GM18907 (cell line): ENCODE data around the gene GAL3ST3.
"Not testable (repeated sequence)": the region's sequence is repeated elsewhere in the genome, so short reads cannot be mapped to it uniquely, and the experiment has no call there.

Experiments
- ATAC-seq: cut with Tn5 transposase; IDR thresholded peaks from one replicate; pipeline ENCODE4 v1.9.1; 2021; ENCODE audit warnings: mild to moderate bottlenecking, moderate library complexity; ENCODE audit not compliant: unreplicated experiment

Gene GAL3ST3

GRCh38 chr11:66045177-66045639 lies 3.8 kb downstream of the GAL3ST3 start:
- peak; percentile 59 for ATAC-seq

- ATAC-seq, result no peak
Observed at GRCh38 chr11:66044757-66045156, 4.2 kb downstream of the GAL3ST3 start.

DNA sequence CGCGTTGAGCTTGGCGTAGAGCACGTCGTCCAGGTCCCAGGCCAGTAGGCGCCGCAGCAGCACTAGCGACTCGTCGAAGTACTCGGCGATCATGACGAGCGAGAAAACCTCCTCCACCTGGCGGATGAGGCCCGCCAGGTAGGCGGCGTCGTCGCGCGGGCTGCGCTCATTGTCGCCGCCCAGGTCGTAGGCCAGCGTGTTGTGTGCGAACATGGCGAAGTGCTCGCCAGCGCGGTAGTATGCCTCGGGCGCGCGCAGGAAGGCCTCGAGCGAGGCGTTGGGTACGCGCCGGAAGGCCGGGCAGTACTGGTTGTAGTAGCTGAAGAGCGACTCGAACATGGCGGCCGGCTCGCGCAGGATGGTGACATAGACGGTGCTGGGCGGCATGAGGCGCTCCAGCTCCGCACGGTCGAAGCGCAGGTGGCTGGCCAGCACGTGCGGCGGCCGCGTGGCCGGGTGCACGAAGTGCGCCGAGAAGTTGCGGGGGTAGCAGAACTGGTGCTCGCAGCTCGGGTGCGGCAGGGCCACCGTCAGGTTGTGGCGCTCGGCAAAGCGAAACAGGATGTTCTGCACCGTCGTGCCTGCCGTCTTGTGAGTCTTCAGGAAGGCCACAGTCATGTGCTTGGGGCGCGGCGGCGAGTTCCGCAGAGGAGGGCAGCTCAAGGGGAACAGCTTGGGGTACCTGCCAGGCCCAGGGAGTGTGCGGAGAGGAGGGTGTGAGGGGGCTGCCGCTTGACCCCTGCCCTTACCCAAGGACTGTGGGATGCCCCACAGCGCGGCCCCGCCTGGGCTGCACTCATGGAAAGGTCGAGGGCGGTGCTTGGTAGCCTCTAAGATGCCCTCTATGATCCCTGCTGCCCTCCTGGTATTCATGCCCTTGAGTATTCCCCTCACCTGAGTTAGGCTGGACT lies 5.7 kb downstream of the GAL3ST3 start:
- no peak for ATAC-seq

DNA sequence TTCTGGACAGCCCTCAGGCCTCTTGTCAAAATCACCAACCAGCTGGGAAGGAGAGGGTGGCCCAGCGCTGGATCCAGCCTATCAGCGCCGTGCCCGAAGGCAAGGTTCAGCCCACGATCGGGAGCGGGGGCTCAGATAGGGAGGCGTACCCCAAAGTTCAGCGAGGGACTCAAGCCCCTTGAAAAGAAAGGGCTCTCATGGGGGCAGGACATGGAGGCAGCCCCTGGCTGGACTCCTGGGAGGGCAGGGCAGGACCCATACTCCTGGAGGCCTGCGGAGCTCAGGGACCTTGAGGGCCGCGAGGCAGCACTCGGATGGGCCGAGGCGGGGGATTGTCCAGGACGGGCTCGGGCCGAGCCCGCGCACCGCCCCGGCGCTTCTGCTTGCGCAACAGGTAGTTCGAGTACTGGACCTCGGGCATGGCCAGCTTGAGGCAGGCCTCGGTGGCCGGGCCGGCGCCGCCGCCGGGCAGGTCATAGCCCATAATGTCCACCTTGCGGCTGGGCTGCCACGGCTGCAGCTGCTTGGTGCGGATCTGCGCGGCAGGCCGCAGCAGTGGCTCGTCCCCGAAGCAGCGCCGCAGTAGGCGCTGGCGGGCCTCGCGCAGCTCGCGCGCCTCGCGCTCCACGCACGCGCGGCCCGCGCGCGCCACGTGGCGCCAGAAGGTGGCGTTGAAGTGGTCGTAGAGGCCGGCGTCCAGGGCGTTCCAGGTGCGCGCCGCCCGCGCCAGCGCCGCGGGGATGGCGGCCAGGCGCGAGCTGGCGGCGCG lies 6.5 kb downstream of the GAL3ST3 start:
- no peak for ATAC-seq

DNA sequence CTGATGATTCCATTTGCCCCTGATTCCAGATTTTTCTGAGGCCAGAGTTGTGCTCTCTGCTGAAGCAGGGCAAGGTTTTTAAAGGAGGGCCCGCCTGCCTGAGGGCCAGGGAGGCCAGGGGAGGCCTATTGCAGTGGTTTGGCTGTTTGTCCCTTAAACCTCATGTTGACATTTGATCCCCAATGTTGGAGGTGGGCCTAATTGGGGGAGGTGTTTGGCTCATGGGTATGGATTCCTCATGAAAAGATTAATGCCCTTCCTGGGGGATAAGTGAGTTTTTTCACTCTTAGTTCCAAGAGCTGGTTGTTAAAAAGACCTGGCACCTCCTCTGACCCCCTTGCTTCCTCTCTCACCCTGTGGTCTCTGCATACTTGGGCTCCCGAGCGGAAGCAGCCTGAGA lies 9.2 kb downstream of the GAL3ST3 start:
- no peak for ATAC-seq

GRCh38 chr11:66037327-66037726 lies 11.6 kb downstream of the GAL3ST3 start:
- ATAC-seq, result no peak

GRCh38 chr11:66036334-66036710 lies 12.6 kb downstream of the GAL3ST3 start:
- no peak for ATAC-seq

DNA sequence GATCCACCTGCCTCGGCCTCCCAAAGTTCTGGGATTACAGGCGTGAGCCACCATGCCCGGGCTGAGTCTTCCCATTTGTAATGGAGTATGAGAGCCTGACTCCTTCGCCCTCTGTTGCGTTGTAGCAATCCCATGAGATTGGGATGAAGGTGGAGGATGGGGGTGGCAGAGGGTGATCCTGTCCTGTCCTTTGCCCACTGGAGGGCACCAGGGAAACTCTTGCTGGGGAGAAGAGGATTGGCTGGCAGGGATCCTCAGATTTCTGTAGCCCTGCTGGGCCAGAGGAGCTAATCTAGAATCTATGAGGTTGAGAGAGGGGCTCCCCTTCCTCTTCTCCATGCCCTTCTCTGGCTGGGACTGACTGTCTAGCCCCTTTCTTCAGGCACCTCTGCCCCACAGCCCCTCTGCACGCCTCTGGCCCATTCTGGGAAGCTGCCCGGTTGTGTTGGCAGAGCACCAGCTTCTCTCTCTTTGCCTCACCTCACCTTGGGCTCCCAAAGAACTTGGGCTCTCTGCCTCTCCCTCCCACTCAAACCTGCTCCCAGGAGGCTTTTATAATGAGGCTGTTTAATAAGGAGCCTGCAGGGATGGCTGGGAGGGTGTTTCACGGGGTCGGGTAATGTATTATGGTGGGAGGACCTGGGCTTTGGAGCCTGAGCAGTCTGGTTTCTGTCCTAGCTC lies 13.2 kb downstream of the GAL3ST3 start:
- no peak for ATAC-seq

- ATAC-seq, result no peak
Observed at GRCh38 chr11:66032957-66033735, 15.8 kb downstream of the GAL3ST3 start.

DNA sequence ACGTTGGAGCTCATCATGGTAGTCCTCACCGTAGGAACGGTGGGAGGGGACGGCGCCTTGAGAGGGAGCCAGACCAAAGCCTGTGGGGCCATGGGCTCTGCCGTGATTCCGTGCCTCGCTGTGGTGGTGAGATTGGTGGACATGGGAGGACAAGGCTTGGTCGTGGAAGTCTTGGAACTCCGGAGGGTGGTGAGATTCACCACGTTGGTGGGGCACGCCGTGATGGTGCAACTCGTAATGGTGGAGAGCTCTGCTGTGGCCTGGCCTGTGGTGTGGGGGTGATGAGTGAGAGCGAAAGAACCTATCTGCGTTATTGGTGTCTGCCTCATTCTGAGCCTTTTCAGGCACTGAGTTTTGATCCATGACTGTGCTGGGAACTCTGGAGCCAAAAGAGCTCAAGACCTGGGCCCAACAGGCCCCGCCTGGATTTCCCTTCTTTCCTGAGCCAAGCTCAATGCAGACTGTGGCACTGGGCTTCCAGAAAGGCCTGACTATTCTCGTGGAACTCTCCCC lies 22.9 kb downstream of the GAL3ST3 start, which contains the start of gene CATSPER1:
CATSPER1 (minus strand) TSS at position 463 of the 513 bp plus-strand sequence; CDS start at position 363, 100 bp downstream.
- ATAC-seq, result no peak

GRCh38 chr11:66023186-66023440 lies 25.8 kb downstream of the GAL3ST3 start:
- ATAC-seq, result not testable (repeated sequence)

DNA sequence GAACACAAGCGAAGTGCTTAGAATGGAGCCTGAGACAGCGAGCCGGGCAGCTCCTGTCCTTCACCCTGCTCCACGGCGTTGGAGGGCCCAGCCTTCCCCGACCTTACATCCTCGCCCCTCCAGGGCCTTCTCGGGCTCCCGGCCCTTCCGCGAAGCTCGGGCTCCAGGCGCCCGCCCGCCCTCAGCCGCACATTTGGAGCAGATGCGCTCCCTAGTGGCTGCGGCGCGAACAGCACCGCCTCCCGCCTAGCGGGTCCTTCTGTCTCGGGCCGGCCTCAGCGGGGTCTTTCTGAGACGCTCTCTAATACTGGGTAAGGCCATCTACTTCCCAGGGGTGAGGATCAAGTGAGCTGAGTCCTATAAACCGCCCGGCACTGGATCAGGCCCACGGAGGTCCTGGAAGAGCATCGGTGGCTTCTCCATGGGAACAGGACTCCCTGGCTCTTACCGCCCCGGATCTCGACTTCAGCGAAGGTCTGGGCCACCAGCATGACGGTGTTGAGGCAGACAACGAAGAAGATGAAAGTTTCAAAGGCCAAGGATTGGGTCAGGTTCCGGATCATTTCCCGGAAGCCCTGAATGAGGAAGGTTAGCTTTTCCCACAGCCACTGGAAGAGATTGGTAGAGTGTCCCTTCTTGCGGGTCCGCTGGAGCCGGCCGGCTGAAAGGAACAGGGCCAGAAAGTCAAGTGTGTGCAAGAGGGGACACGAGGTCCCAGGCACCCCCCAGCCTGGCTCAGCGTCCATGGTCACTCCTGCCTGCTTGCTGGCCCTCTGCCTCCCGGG lies 26.4 kb downstream of the GAL3ST3 start:
- no peak for ATAC-seq

GRCh38 chr11:66020618-66021357 lies 28.2 kb downstream of the GAL3ST3 start:
- ATAC-seq, result no peak

DNA sequence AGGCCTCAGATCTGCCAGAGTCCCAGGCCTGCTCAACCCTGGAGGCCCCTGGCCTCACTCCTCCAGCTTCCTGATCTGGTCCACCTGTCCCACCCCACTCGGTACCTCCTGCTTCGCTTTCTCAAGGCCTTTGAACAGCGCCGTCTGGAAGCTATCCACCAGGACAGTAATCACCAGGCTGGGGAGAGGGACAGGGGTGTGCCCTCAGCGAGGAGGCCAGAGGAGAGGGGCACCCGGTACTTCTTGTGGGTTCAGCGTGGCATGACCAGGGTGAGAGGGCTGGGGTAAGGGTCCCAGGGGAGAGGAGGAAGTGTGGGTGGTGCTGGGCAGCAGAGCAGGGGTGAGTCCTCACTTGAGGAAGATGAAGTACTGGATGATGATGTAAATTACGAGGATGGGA lies 28.7 kb downstream of the GAL3ST3 start:
- ATAC-seq, result no peak

DNA sequence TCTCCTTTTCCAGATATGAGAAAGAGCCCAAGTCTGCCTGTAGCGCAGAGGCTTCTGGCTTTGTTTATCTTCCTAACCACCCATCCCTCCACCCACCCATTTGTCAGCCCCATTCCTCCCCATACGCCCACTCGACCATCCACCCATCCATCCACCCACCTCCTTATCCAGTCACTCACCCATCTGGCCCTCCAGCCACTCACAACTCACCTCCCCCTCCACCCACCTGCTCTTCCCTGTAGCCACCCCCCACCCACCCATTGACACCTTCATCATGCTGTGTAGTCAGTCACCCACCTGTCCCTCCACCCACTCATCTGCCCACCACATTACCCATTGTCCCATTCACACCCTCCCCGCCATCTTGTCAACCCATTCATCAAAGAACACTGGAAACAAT lies 31.6 kb downstream of the GAL3ST3 start:
- no peak for ATAC-seq

DNA sequence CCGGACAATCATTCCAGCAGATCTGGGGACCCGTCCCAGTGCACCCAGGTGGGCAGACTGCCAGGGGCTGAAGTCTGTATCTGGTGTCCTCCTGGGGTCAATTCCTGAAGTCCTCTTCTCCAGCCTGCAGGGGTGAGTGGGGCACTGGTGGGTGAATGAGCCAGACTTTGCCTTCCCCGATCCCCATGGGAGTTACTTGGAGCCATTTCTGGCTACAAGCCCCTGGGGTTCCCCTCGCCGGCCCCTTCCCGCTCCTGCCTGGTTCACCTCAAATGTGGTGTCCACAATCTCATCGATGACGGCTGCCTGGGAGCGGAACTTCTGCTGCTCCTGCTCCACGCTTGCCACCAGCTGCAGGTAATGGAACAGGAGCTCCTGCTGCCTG lies 32.2 kb downstream of the GAL3ST3 start:
- no peak for ATAC-seq

DNA sequence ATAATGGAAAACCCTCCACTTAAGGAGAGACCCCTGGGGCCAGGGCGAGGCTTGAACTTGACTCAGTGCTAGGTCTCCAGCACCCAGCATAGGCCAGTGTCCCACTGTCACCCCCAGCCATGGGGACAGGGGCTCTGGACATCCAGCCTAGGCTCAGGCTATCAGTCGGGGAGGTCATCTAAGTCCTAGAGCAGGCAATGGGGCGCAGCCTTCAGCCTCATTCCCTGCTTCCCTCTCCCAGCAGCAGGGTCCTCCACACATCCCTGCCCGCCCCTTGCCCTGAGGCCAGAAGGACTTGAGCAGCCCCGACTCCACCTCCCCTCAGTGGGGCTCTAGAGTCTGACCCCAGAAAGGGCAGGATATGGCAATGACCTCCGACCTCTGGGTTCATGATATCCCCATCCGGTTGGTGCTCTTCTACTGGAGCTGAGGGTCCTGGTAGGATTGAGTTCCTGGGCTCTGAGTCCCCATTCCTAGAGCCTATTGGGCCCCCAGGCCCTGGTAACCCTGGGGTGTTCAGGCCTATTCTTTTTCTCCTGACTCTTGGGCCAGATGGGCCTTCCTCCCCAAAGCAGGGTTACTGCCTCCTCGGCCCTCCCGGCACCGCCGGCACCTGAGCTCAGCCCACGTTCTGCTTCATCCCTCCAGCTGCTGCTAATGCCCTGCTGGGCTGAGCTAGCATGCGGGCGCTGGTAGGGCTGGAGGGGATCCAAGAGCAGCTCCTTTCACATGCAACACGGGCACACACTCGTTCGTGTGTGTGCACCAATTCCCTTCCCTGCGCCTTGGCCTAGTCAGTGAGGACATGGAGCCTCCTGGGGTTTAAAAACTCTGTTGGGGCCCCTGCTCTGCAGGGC lies 32.8 kb downstream of the GAL3ST3 start:
- no peak for ATAC-seq

DNA sequence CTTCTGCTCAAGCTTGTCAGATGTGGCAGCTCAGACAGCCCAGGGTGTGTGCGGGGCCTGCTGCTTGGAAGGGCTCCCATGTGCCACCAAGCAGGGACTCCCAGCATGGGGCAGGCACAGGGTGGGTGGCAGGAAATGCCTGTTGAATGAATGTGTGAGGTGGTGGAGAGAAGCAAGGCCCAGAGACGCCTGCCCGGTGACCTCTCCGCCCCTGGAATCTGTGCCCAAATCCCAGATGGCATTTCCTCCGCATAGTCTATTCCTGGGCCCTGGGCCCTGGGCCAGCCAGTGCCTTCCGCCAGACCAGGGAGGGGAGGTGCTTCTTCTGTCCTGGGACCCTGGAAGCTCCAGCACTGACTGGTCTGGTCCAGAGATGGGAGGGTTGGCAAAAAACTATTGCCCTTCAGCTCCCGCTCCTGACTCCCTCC lies 33.5 kb downstream of the GAL3ST3 start:
- ATAC-seq, result no peak
